ENCODE measurements around the gene COPB2.

Gene COPB2

GRCh38 chr3:139311557-139311956 is 77.9 kb downstream of the COPB2 start:
- H3K4me2 ChIP-seq (ENCODE audit: insufficient read depth, low read length), result no peak overlapping the region
- H3K27ac ChIP-seq (ENCODE audit: low read length), result no peak overlapping the region
- H2AFZ ChIP-seq (ENCODE audit: low read depth, low read length), result no peak overlapping the region
- H3K4me1 ChIP-seq (ENCODE audit: insufficient read depth, low read length), result no peaks in the 10 kb centered on the region
- H3K36me3 ChIP-seq (ENCODE audit: insufficient read depth, low read length), result no peaks in the 10 kb centered on the region
- H3K79me2 ChIP-seq (ENCODE audit: insufficient read depth, low read length), result no peaks in the 10 kb centered on the region
- no peak for DNase-seq
- peaks cover 3% of the 10 kb centered on the region for H3K27me3 ChIP-seq (ENCODE audit: insufficient read depth, low read length, poor library complexity)
- H3K4me3 ChIP-seq (ENCODE audit: low read depth in 1 of 2, low read length in 2 of 2), result no peak overlapping the region
- ATAC-seq (ENCODE audit: insufficient read depth, low read depth), result no peak
- H4K20me1 ChIP-seq (ENCODE audit: insufficient read depth, low read length), result no peaks in the 10 kb centered on the region
- no peak overlapping the region for H3K9ac ChIP-seq (ENCODE audit: low read depth, low read length)
- TF ChIP-seq CTCF (IDR thresholded peaks at IDR 0.05; ENCODE audit: borderline replicate concordance, extremely low read depth, low read length, poor library complexity, severe bottlenecking), result no peak
- no peak for TF ChIP-seq EZH2 (IDR thresholded peaks at IDR 0.05; ENCODE audit: borderline replicate concordance, low read depth, low read length, severe bottlenecking)
- H3K9me3 ChIP-seq (ENCODE audit: insufficient read depth, low read length, severe bottlenecking), result no peaks in the 10 kb centered on the region

GRCh38 chr3:139310474-139310933 is 78.9 kb downstream of the COPB2 start:
- Histone ChIP-seq H3K36me3 (ENCODE audit: insufficient read depth, low read length) (no peaks in the 10 kb centered on the region), H3K27ac (ENCODE audit: low read length) (no peak overlapping the region), H3K79me2 (ENCODE audit: insufficient read depth, low read length) (no peaks in the 10 kb centered on the region), H3K4me1 (ENCODE audit: insufficient read depth, low read length) (no peaks in the 10 kb centered on the region), H3K9ac (ENCODE audit: low read depth, low read length) (no peak overlapping the region), H4K20me1 (ENCODE audit: insufficient read depth, low read length) (no peaks in the 10 kb centered on the region), H2AFZ (ENCODE audit: low read depth, low read length) (no peak overlapping the region), H3K4me3 (ENCODE audit: low read depth in 1 of 2, low read length in 2 of 2) (no peak overlapping the region), H3K27me3 (ENCODE audit: insufficient read depth, low read length, poor library complexity) (peaks cover 3% of the 10 kb centered on the region), H3K4me2 (ENCODE audit: insufficient read depth, low read length) (no peak overlapping the region), H3K9me3 (ENCODE audit: insufficient read depth, low read length, severe bottlenecking) (no peaks in the 10 kb centered on the region)
- DNase-seq, result no peak
- ATAC-seq (ENCODE audit: insufficient read depth, low read depth), result no peak
- TF ChIP-seq CTCF (IDR thresholded peaks at IDR 0.05; ENCODE audit: borderline replicate concordance, extremely low read depth, low read length, poor library complexity, severe bottlenecking), result no peak
- no peak for TF ChIP-seq EZH2 (IDR thresholded peaks at IDR 0.05; ENCODE audit: borderline replicate concordance, low read depth, low read length, severe bottlenecking)

GRCh38 chr3:139309880-139310279 is 79.6 kb downstream of the COPB2 start:
- H3K9ac ChIP-seq (ENCODE audit: low read depth, low read length), result no peak overlapping the region
- TF ChIP-seq EZH2 (IDR thresholded peaks at IDR 0.05; ENCODE audit: borderline replicate concordance, low read depth, low read length, severe bottlenecking), result no peak
- no peak overlapping the region for H3K27ac ChIP-seq (ENCODE audit: low read length)
- DNase-seq (no peak), ATAC-seq (ENCODE audit: insufficient read depth, low read depth) (no peak)
- no peaks in the 10 kb centered on the region for H3K79me2 ChIP-seq (ENCODE audit: insufficient read depth, low read length)
- no peaks in the 10 kb centered on the region for H3K36me3 ChIP-seq (ENCODE audit: insufficient read depth, low read length)
- H3K27me3 ChIP-seq (ENCODE audit: insufficient read depth, low read length, poor library complexity), result peaks cover 3% of the 10 kb centered on the region
- no peaks in the 10 kb centered on the region for H4K20me1 ChIP-seq (ENCODE audit: insufficient read depth, low read length)
- H3K4me3 ChIP-seq (ENCODE audit: low read depth in 1 of 2, low read length in 2 of 2), result no peak overlapping the region
- no peaks in the 10 kb centered on the region for H3K9me3 ChIP-seq (ENCODE audit: insufficient read depth, low read length, severe bottlenecking)
- no peaks in the 10 kb centered on the region for H3K4me1 ChIP-seq (ENCODE audit: insufficient read depth, low read length)
- H2AFZ ChIP-seq (ENCODE audit: low read depth, low read length), result no peak overlapping the region
- H3K4me2 ChIP-seq (ENCODE audit: insufficient read depth, low read length), result no peak overlapping the region

- Histone ChIP-seq H3K9me3 (ENCODE audit: insufficient read depth, low read length, severe bottlenecking) (no peaks in the 10 kb centered on the region), H3K27me3 (ENCODE audit: insufficient read depth, low read length, poor library complexity) (peaks cover 3% of the 10 kb centered on the region), H3K4me1 (ENCODE audit: insufficient read depth, low read length) (no peaks in the 10 kb centered on the region), H3K79me2 (ENCODE audit: insufficient read depth, low read length) (no peaks in the 10 kb centered on the region), H3K4me3 (ENCODE audit: low read depth in 1 of 2, low read length in 2 of 2) (no peak overlapping the region), H3K4me2 (ENCODE audit: insufficient read depth, low read length) (no peak overlapping the region), H3K27ac (ENCODE audit: low read length) (no peak overlapping the region), H4K20me1 (ENCODE audit: insufficient read depth, low read length) (no peaks in the 10 kb centered on the region), H3K36me3 (ENCODE audit: insufficient read depth, low read length) (no peaks in the 10 kb centered on the region), H3K9ac (ENCODE audit: low read depth, low read length) (no peak overlapping the region), H2AFZ (ENCODE audit: low read depth, low read length) (no peak overlapping the region)
- ATAC-seq (ENCODE audit: insufficient read depth, low read depth) (no peak), DNase-seq (no peak)
- no peak for TF ChIP-seq EZH2 (IDR thresholded peaks at IDR 0.05; ENCODE audit: borderline replicate concordance, low read depth, low read length, severe bottlenecking)
- TF ChIP-seq CTCF (IDR thresholded peaks at IDR 0.05; ENCODE audit: borderline replicate concordance, extremely low read depth, low read length, poor library complexity, severe bottlenecking), result no peak
These were observed 80.3 kb downstream of the COPB2 start for GRCh38 chr3:139309061-139309591.

All from DND-41 (cell line).